ENCODE measurements around the gene DIP2B. TPM values are rescaled to one million over a fixed set of nuclear protein-coding genes. Genes with fewer than 3 reads are reported as not detected.

DIP2B gene
- total RNA-seq, 1 experiment from 2014 or later, result 26.1 TPM

DNA sequence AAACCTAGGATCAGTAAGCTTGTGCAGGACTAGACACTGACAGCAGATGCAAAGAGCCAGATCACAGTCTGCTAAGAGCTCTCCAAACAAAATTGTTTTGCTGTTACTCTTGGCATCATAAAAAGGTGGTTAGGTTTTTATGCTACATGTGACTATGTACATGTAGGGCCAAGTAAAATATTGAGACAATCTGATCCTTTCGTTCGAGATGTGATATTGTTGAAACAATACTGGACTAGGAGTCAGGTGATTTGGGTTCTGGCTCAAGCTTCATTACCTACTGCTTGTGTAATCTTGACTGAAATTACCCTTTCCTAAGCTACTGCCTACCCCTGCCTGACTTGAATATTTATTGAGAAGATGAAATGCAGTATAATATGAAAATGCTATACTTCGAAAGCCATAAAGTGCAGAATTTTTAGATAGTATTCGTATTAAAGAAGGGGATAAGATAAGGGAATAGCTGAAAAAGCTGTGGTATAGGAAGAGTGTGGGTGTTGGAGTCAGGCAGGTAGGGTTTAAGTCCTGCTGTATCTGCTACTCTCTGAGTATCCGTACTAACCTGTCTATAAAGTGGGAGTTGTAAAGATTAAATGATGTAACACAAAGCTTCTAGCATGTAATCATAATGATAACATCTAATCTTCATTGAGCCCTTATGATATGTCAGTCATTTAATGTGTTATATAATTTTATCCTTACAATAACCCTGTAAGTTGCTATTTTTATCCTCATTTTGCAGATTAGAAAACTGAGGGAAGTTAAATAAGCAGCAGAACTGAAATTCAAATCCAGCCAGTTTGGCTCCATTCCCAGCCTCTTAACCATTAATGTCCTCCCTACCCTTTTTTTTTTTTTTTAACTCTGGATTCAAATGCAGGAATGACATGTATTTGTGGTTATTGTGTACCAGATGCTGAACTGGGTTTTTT is 220.5 kb downstream of the DIP2B start (continued):
- TF ChIP-seq ZNF423 (CRISPR knock-in tag; IDR thresholded peaks at IDR 0.05), result no peak
- no peak for TF ChIP-seq NFE2L1 (CRISPR knock-in tag; IDR thresholded peaks at IDR 0.05)
- TF ChIP-seq TEAD1 (CRISPR knock-in tag; IDR thresholded peaks at IDR 0.05), result no peak
- no peak for TF ChIP-seq NR2C2 (CRISPR knock-in tag; IDR thresholded peaks at IDR 0.05)
- no peak for TF ChIP-seq ARID4B (CRISPR knock-in tag; IDR thresholded peaks at IDR 0.05; ENCODE audit: borderline replicate concordance)

DNA sequence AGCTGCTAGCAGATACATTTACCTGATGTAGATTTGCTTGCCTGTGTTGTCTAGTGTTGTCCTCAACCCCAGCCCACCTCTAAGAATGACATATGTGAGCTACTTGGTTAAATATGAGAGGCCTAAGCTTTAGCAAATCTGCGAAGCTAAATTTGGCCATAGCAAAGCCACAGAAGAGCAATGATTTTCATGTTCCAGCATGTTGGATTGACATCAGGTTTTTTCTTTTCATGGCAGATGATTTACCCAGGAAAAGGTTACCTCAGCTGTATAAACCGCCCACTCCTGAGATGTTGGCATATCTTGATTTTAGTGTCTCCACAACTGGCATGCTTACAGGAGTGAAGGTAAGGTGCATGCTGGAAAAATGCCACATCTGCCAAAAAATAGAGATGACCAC is 222.7 kb downstream of the DIP2B start:
- H3K4me1 Mint-ChIP-seq, result no peaks in the 10 kb centered on the region
- POLR2A ChIA-PET, result no interaction called here
- DNase-seq (ENCODE audit: low spot score), result no peak
- CTCF ChIA-PET, result no interaction called here
- H3K27ac Mint-ChIP-seq, result no peak overlapping the region
- H3K27me3 Mint-ChIP-seq (ENCODE audit: low read depth), result no peaks in the 10 kb centered on the region
- H3K4me3 Mint-ChIP-seq, result no peak overlapping the region
- H3K9me3 Mint-ChIP-seq, result no peaks in the 10 kb centered on the region
- ATAC-seq, result no peak
- TF ChIP-seq, protein P1, sequence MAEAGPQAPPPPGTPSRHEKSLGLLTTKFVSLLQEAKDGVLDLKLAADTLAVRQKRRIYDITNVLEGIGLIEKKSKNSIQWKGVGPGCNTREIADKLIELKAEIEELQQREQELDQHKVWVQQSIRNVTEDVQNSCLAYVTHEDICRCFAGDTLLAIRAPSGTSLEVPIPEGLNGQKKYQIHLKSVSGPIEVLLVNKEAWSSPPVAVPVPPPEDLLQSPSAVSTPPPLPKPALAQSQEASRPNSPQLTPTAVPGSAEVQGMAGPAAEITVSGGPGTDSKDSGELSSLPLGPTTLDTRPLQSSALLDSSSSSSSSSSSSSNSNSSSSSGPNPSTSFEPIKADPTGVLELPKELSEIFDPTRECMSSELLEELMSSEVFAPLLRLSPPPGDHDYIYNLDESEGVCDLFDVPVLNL (CRISPR knock-in tag; IDR thresholded peaks at IDR 0.05; ENCODE audit: borderline replicate concordance, low read depth), result no peak
- no peak for TF ChIP-seq NR1H2 (CRISPR knock-in tag; IDR thresholded peaks at IDR 0.05)
- TF ChIP-seq, protein P2, sequence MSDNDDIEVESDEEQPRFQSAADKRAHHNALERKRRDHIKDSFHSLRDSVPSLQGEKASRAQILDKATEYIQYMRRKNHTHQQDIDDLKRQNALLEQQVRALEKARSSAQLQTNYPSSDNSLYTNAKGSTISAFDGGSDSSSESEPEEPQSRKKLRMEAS (CRISPR knock-in tag; IDR thresholded peaks at IDR 0.05), result no peak
- no peak for TF ChIP-seq ATF2 (CRISPR knock-in tag; IDR thresholded peaks at IDR 0.05; ENCODE audit: borderline replicate concordance, low read depth)
- TF ChIP-seq IRF2 (CRISPR knock-in tag; IDR thresholded peaks at IDR 0.05; ENCODE audit: borderline replicate concordance, low read depth), result no peak
- no peak for TF ChIP-seq TEAD1 (CRISPR knock-in tag; IDR thresholded peaks at IDR 0.05)
- TF ChIP-seq CBFB (CRISPR knock-in tag; IDR thresholded peaks at IDR 0.05; ENCODE audit: low read depth), result no peak
- H3K36me3 Mint-ChIP-seq, result peaks cover 63% of the 10 kb centered on the region

DNA sequence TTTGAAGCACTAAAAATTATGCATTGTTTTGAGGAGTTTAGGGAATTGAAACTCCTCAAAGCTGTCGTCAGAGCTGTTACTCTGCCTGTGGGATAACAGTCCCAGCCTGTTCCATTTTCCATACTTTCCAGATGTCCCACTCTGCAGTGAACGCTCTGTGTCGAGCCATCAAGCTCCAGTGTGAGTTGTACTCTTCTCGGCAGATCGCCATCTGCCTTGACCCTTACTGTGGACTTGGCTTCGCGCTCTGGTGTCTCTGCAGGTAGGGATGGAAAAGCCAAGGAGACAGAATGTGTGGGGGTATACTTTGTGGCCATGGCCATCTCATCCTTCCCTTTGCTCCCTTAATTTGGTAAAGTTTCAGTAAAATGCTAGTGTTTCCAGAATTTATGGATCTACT is 223.6 kb downstream of the DIP2B start:
- Mint-ChIP-seq H3K27ac (no peak overlapping the region; the same call in 1 of the 2 replicates), H3K27me3 (ENCODE audit: low read depth) (no peaks in the 10 kb centered on the region), H3K4me3 (no peak overlapping the region), H3K4me1 (no peaks in the 10 kb centered on the region), H3K36me3 (peaks cover 56% of the 10 kb centered on the region), H3K9me3 (no peaks in the 10 kb centered on the region)
- no peak for ATAC-seq
- DNase-seq (ENCODE audit: low spot score), result no peak
- ChIA-PET POLR2A (no interaction called here), CTCF (no interaction called here)
- TF ChIP-seq, protein P3, sequence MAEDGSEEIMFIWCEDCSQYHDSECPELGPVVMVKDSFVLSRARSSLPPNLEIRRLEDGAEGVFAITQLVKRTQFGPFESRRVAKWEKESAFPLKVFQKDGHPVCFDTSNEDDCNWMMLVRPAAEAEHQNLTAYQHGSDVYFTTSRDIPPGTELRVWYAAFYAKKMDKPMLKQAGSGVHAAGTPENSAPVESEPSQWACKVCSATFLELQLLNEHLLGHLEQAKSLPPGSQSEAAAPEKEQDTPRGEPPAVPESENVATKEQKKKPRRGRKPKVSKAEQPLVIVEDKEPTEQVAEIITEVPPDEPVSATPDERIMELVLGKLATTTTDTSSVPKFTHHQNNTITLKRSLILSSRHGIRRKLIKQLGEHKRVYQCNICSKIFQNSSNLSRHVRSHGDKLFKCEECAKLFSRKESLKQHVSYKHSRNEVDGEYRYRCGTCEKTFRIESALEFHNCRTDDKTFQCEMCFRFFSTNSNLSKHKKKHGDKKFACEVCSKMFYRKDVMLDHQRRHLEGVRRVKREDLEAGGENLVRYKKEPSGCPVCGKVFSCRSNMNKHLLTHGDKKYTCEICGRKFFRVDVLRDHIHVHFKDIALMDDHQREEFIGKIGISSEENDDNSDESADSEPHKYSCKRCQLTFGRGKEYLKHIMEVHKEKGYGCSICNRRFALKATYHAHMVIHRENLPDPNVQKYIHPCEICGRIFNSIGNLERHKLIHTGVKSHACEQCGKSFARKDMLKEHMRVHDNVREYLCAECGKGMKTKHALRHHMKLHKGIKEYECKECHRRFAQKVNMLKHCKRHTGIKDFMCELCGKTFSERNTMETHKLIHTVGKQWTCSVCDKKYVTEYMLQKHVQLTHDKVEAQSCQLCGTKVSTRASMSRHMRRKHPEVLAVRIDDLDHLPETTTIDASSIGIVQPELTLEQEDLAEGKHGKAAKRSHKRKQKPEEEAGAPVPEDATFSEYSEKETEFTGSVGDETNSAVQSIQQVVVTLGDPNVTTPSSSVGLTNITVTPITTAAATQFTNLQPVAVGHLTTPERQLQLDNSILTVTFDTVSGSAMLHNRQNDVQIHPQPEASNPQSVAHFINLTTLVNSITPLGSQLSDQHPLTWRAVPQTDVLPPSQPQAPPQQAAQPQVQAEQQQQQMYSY (CRISPR knock-in tag; IDR thresholded peaks at IDR 0.05), result peak; percentile 67
- TF ChIP-seq ZNF263 (CRISPR knock-in tag; IDR thresholded peaks at IDR 0.05; ENCODE audit: low read depth) (no peak), ZNF671 (CRISPR knock-in tag; IDR thresholded peaks at IDR 0.05) (no peak), E2F5 (CRISPR knock-in tag; IDR thresholded peaks at IDR 0.05) (no peak), E2F1 (CRISPR knock-in tag; IDR thresholded peaks at IDR 0.05) (no peak)
- TF ChIP-seq, protein P4, sequence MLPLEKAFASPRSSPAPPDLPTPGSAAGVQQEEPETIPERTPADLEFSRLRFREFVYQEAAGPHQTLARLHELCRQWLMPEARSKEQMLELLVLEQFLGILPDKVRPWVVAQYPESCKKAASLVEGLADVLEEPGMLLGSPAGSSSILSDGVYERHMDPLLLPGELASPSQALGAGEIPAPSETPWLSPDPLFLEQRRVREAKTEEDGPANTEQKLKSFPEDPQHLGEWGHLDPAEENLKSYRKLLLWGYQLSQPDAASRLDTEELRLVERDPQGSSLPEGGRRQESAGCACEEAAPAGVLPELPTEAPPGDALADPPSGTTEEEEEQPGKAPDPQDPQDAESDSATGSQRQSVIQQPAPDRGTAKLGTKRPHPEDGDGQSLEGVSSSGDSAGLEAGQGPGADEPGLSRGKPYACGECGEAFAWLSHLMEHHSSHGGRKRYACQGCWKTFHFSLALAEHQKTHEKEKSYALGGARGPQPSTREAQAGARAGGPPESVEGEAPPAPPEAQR (CRISPR knock-in tag; IDR thresholded peaks at IDR 0.05), result no peak
